Left cardiac atrium (tissue), 4 donors: Measurements from ENCODE around the gene POLR3K. TPM values are rescaled to one million over a fixed set of nuclear protein-coding genes. Genes with fewer than 3 reads are reported as not detected.

Experiments used
- ATAC-seq, 2 donors: fragments of 200-7000 bp; cut with Tn5 transposase; one replicate each; pipeline ENCODE4 v1.9.1; 2020; ENCODE audit warnings: mild to moderate bottlenecking in 2 of 2, moderate library complexity in 2 of 2
- DNase-seq: peaks from one replicate; pipeline ENCODE4 v3.0.0-alpha.2; 2020
- intact Hi-C, 2 donors: fragments of 100-400 bp; cut with DNase I; formaldehyde crosslinking; loops; one replicate each; pipeline versions ENCODE4 v1.14.1 to v1.15.1; 2022 to 2023
- total RNA-seq, 2 donors: library from RNA; stranded (reverse); fragmentation: NEBNext Ultra II Directional; extraction: Animal tissue kit (Norgen Biotek cat#: 25700); gene quantifications; one replicate each; pipeline ENCODE4 v1.2.1, GENCODE V29; 2021
- donor health status: DM: no; HTN: yes; CAD: no.
- donor health status: DM: no; HTN: yes; CAD: no; lungs with severe emphysema.
- donor health status: DM: yes; HTN: yes; CAD: no.
- donor health status: Dilated cardiomyopathy.

POLR3K gene
- total RNA-seq, 2 donors from 2014 or later = 11.4 to 11.7 TPM

DNA sequence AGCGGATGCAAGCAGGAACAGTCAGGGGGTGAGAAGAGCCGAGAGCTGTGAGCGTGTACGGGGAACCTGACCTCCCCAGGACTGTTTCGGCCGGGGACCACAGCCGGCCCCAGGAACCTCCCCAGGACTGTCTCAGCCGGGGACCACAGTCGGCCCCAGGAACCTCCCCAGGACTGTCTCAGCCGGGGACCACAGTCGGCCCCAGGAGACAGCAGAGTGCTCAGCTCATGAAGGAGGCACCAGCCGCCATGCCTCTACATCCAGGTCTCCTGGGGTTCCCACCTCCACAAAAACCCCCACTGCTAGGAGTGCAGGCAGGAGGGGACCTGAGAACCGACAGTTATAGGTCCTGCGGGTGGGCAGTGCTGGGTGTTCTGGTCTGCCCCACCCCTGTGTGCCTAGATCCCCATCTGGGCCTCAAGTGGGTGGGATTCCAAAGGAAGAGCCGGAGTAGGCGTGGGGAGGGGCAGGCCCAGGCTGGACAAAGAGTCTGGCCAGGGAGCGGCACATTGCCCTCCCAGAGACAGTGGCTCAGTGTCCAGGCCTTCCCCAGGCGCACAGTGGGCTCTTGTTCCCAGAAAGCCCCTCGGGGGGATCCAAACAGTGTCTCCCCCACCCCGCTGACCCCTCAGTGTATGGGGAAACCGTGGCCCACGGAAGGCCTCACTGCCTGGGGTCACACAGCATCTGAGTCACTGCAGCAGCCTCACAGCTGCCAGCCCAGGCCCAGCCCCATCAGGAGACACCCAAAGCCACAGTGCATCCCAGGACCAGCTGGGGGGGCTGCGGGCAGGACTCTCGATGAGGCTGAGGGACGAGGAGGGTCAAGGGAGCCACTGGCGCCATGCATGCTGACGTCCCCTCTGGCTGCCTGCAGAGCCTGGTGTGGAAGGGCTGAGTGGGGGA lies 14.7 kb upstream of the POLR3K start:
- DNase-seq (no peak), ATAC-seq (peak in 1 of 2 donors; percentile 13)
- intact Hi-C loops = no loop called here

GRCh38 chr16:67183-67791 lies 13.9 kb upstream of the POLR3K start:
- intact Hi-C loops = no loop called here
- DNase-seq = no peak
- ATAC-seq = peak in 1 of 2 donors; percentile 1

- ATAC-seq = no peak
- peak; percentile 19 for DNase-seq
- intact Hi-C loops = no loop called here
These were observed 13.1 kb upstream of the POLR3K start for GRCh38 chr16:66309-67182.

- ATAC-seq (peak; percentile 53 to 80), DNase-seq (peak; percentile 90)
- intact Hi-C loops = loop anchor here (1.0 to 2.0 kb wide), 2 partner anchors 31 to 32 kb away; no protein-coding TSS in a partner anchor
These were observed 12.3 kb upstream of the POLR3K start for GRCh38 chr16:65745-66144.

DNA sequence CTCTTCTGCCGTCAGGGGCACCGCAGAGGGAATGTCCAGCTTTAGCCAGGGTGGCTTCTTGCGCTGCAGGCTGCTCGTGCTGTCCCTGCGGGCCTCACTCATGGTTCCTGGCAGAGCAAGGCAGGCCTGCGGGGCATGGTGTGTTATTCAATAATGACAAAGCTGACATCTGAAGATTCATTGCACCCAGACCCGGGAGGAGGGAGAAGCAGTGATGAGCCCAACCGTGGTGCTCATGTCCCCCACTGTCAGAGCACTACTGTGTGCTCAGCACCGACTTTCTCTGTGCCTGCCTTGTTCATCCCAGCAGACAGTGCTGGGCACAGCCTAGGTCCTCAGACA lies 11.5 kb upstream of the POLR3K start:
- intact Hi-C loops = loop anchor here (1.0 to 2.0 kb wide), 2 partner anchors 32 kb away; no protein-coding TSS in a partner anchor
- DNase-seq (no peak), ATAC-seq (no peak)

DNA sequence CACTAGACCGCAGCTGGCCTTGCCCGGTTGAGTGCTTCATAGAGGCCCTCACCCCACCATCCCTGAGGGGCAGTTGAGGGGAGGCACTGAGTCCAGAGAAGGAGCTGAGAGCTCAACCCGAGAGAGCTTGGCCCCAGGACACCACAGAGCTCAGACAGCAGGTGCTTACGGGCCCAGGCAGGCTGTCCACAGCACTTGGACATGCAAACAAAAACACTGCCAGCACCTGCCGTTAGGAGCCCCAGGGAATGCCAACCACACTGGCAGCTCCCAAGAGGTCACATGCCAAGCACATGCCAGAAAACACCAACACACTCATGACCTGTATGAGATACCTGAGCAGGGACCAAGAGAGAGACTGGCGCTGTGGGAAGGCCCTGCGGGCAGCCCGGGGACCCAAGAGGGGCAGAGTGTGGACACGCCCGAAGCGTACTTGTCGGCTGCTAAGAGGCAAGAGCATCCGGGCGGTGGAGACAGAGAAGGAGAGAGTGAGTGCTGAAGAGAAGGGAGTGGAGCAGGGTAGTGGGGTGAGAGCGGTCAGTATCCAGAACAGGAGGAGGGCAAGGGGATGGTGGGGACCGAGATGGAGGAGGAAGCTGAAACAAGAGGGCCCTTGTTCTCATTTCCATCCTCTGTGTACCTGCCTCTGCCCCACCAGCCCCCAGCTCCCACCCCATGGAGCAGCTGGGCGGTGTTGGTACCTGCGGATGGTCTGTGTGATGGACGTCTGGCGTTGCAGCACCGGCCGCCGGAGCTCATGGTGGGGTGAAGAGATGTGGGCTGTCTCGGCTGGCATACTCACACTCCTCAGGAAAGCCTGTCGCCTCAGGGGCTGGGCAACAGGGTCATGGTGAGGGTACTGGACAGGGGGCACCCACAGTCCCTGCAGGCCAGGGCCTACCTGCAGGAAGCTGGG lies 10.8 kb upstream of the POLR3K start:
- DNase-seq (peak; percentile 19), ATAC-seq (no peak)
- intact Hi-C loops = loop anchor here in 1 of 2 donors (2.0 kb wide), 1 partner anchor 33 kb away; no protein-coding TSS in a partner anchor

DNA sequence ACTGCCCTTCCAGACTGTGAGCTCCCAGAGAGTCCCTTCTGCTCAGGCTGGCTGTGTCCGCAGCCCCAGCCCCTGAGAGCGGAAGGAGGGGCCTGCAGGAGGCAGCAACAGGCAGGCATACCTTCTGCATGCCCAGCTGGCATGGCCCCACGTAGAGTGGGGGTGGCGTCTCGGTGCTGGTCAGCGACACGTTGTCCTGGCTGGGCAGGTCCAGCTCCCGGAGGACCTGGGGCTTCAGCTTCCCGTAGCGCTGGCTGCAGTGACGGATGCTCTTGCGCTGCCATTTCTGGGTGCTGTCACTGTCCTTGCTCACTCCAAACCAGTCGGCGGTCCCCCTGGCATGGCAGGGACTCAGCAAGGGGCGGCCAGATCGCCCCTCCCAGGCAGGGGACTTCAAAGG lies 10.1 kb upstream of the POLR3K start:
- intact Hi-C loops = no loop called here
- DNase-seq = peak; percentile 16
- no peak for ATAC-seq

DNA sequence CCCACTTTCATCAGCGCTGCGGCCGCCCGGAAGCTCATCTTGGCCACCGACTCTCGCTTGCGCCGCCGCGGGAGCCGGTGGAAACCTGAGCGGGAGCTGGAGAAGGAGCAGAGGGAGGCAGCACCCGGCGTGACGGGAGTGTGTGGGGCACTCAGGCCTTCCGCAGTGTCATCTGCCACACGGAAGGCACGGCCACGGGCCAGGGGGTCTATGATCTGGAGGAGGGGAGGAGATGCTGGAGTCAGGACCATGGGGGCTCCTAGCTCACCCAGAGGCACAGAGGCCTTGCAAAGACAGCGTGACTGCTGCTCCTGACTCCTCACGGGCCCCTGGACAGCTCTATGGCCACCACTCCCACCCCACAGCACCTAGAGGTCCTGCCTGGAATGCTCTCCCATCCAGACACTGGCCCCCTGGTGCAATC lies 9.6 kb upstream of the POLR3K start:
- peak; percentile 16 for DNase-seq
- intact Hi-C loops = no loop called here
- no peak for ATAC-seq

DNA sequence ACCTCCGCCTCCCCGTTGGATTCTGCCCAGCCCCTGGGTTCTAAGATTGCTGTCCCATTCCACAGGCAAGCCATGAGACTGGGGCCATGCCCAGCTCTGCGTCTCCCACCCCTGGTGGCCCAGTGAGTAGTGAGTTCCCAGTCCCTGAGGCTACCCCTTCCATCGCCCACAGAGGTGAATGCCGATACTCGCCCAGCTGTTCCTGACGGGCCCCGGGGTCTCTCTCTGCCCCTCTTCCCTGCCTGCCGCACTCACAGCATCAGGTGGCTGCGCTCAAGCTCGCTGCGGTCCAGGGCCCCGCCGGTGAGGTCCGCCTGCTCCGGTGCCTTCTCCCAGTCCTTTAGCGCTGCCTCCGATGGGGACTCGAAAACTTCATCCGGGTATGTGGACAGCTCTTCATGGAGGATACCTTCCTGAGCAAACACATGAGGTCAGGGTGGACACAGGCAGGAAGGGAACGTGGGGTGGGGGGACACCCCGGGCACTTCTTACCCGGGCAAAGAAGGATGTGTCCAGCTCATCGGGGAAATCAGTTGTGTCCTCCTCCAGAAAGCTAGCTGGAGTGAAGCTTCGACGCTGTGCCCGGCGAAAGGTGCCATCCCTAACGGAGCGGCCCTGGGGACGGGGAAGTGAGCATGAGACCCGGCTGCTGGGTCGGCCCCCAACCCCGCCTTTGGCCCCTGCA lies 9.0 kb upstream of the POLR3K start:
- intact Hi-C loops = no loop called here
- ATAC-seq (no peak), DNase-seq (peak; percentile 18)

- no peak for ATAC-seq
- DNase-seq = no peak
- intact Hi-C loops = no loop called here
These were observed 8.5 kb upstream of the POLR3K start for GRCh38 chr16:61879-62281.

DNA sequence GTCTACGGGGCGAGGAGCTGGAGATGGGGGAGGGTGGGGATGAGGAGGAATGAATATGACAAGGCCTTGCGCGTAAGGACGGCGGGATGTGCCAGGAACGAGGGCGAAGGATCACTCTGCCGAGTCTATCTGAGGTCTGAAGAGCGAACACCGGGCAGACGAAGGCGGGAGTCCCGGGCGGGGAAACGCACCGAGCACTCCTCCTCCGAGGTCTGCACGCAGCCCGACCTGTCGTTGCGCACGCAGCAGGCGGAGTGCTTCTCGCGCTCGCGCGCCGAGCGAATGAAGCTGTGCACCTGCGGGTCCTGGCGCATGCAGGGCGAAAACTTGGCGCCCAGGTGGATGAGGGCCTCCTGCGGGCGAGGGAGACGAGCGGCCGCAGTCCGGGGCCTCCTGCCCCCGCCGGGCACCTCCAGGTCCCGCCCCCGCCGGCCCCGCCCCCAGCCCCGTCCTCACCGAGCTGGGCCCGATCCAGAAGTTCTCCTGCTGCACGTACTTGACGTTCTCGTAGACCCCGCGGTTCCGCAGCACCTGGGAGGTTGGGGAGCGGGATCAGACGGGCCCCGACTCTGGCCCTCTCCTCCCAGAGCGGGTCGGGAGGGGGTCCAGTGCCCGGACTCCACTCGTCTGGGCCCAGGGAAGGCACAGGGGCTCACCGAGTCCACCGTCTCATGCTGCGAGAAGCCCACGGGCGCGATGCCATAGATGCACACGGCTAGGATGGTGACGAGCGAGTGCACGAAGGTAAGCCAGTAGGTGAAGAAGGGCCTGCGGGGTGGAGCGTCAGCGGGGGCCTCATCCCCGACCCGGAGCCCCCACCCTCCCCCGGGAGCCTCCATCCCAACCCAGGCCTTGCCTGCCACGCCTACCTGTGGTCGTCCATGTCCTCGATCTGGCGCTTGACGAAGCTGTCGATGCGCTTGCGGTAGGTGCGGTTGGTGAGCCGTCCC lies 7.8 kb upstream of the POLR3K start:
- peak; percentile 31 for DNase-seq

DNA sequence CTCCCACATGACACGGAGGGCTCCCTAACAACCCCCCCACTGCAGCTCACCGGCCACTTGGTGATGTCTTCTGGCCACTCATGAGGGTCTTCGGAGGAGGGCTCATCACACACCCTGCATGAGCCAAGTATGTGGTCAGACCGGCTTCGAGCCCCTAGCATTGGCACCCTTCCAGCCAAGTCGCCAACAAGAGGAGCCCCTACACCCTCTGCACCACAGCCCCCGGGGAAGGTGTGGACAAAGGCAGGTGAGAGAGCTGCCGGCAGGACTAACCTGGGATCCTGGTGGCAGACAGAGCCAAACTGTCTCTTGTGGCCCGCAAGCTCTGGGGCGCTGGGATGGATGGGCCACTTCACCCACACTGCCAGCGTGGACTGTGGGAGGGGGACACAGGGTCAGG lies 6.8 kb upstream of the POLR3K start:
- ATAC-seq (no peak), DNase-seq (peak; percentile 21)

More for the DNA sequence above, 7.8 kb upstream of the POLR3K start:
- intact Hi-C loops = no loop called here
- no peak for ATAC-seq

GRCh38 chr16:59440-60059 lies 6.1 kb upstream of the POLR3K start:
- ATAC-seq (no peak), DNase-seq (peak; percentile 12)
- intact Hi-C loops = no loop called here

More for the DNA sequence above, 6.8 kb upstream of the POLR3K start:
- intact Hi-C loops = no loop called here

- no peak for ATAC-seq
- intact Hi-C loops = no loop called here
- DNase-seq = peak; percentile 21
These were observed 5.4 kb upstream of the POLR3K start for GRCh38 chr16:58491-59439.

- ATAC-seq = no peak
- intact Hi-C loops = no loop called here
- DNase-seq = peak; percentile 23
These were observed 4.3 kb upstream of the POLR3K start for GRCh38 chr16:57711-58110.
